SKM-1 treated with dmso at 0.1 percent for 144 hours (cell line): ENCODE results near the gene KRTAP5-1.

Source experiments
- DNase-seq: peaks from one replicate; lab custom pipeline; 2025; ENCODE audit not compliant: unreplicated experiment; lab: John Stamatoyannopoulos, UW

The KRTAP5-1 gene

GRCh38 chr11:1545432-1545831, 39.7 kb downstream of the KRTAP5-1 start:
- DNase-seq = no peak

DNA sequence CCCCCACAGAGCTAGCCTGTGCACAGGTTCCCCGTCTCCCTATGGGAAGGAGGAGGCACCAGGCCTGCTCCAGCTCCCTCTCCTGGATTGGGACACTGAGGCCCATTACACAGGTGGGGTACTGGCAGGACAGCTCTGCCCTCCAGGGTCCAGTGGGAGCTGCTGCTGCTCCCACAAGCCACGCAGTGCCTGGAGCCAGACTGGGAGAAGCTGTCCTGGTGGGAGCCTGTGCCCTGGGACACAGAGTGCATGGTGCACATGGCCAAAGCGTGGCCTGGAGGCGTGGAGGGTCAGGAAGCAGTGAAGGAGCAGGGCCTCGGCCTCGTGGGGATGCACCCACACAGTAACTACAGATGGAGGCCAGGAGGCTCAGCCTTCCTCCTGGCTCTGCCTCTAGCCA, 40.5 kb downstream of the KRTAP5-1 start:
- DNase-seq = no peak

DNA sequence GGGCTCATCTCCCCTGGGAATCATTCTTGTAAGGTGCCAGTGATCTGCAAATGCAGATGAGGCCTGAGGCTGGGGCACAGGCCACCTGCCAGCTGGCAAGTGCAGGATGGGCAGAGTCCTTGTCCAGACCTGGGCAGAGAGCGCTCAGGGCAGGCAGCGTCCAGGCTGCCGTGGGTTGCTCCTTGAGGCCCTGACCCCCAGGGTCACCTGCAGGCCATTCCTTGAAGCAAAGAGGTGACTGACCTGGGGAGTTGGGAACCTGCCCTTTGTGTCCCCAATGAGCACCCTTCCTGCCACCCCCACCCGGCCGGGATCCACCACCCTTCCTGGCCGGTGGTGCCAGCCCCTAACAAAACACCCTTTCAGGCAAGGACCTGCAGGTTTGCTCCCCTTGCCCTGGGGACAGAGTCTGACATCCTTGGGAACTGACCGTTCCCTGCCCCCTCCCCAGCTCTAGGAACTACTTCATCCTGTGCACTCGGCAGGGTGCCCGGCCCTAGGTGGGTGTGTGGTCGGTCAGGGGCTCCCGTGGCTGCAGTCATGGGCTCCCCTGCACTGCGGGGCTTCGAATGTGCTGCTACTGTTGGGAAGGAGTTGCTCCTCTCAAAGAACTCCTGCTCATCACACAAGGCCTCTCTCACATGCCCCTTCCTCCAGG, 41.3 kb downstream of the KRTAP5-1 start:
- no peak for DNase-seq

- DNase-seq = no peak
These were observed 42.8 kb downstream of the KRTAP5-1 start for GRCh38 chr11:1542267-1542666.

DNA sequence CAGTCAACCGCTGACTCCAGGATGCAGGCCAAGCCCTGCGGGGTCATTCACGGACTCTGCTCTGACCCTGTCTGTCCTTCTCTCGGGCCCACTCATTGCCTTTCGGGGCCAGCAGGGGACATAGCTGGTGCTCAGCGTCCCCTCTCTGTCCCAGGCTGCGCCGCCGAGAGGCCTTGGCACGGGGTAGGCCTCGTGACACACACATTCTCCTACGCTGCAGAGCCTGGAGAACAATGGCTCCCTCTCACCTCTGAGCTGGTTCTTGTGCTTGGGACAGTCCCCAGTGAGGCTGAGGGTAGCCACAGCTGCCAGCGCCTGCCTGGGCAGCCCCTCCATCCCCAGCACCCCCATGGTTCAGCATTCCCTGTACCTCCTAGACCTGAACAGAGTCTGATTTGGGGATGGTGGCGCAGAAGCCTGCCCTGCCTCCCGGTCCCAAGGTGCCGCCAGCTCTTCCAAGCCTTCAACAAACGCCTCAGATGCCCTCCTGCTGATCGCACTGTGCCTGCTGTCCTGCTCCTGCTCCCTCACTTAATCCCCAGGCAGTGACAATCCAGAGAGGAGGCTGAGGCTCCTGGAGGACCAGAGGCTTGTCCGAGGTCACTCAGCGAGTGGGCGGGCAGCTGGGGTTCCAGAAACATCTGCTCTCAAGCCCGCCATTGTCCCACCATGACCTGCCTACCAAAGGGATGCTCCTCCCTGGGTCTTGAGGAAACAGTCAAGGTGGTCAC, 43.4 kb downstream of the KRTAP5-1 start:
- DNase-seq = no peak

- no peak for DNase-seq
These were observed 45.0 kb downstream of the KRTAP5-1 start for GRCh38 chr11:1540074-1540473.

- no peak for DNase-seq
These were observed 46.9 kb downstream of the KRTAP5-1 start for GRCh38 chr11:1538153-1538552.

DNA sequence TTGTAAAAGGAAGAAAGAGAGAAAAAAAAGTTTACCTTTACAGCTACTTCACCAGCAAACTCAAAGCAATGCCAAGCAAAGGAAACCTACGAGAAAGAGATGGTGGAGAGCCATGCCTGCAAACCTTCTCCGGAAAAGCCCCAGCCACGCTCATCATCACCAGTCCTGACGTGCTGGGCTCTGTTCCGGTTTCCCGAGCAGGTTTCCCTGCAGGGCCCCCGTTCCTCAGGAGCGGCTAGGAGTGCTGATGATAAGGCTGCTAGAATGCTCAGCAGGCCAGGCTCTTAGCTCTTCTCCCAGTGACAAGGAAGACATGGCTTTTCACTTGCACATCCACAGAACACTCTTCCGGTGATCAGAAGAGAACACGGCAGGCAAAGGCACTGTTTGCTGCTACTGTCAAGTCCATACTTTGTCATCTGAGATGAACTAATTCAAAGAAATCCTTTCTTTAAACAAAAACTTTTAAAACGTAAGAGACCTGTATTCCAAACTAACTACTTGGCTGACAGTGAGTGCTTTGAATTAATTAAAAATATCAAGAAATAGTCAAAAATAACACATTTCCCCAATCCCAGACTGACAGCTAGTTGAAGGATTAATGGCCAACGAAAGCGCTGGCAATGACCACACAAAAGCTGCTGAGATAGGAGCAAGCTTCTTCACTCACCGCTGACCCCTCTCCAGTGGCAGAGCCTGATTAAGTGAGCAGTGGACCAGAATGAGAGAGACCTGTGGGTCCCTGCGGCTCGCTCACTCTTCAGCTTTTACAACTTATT, 48.8 kb downstream of the KRTAP5-1 start:
- no peak for DNase-seq

DNA sequence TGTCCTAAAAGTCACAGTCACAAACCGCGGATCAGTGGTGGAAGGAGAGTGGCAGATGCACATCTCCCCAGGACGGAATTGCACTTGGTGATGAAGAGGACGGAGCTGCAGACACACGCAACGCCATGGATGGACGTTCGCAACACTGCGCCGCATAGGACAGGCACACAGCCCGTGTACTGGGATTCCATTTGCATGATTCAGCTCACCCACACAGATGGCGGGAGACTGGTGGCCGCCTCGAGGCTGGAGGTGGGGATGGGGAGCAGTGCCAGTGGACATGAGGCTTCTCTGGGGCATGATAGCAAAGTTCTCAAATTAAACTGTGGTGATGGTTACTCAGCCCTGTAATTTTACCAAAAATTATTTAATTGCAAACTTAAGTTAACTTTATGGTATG, 50.4 kb downstream of the KRTAP5-1 start:
- no peak for DNase-seq
